ENCODE results near the gene UBTD2.
"Not testable (repeated sequence)": the region's sequence is repeated elsewhere in the genome, so short reads cannot be mapped to it uniquely, and the experiment has no call there.

The UBTD2 gene

GRCh38 chr5:172293054-172293744, 9.6 kb upstream of the UBTD2 start:
- ATAC-seq, result peak; percentile 96
- DNase-seq, result peak; percentile 50

DNA sequence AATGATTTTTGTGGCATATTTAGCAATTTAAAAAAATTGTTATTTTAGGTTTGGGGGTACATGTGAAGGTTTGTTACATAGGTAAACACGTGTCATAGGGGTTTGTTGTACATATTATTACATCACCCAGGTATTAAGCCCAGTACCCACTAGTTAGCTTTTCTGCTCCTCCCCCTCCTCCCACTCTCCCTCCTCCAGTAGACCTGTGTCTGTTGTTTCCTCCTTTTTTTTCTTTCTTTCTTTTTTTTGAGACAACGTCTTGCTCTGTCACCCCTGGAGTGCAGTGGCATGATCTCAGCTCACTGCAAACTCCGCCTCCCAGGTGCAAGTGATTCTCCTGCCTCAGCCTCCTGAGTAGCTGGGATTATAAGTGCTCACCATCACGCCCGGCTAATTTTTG, 8.3 kb upstream of the UBTD2 start:
- DNase-seq, ATAC-seq: not testable (repeated sequence)

DNA sequence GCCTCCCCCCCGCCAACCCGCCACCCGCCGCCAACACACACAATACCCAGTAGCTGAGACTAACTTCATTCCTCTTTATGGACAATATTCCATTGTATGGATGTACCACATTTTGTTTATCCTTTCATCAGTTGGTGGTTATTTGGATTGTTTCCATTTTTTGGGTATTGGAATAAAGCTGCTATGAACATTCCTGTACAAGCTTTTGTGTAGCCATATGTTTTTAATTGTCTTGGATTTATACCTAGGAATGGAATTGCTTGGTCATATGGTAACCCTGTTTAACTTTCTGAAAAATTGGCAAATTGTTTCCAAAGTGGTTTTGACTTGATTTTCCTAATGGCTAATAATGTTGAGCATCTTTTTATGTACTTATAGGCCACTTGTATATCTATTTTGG, 4.9 kb upstream of the UBTD2 start:
- no peak for DNase-seq
- no peak for ATAC-seq

- not testable (repeated sequence) for ATAC-seq, DNase-seq
These were observed 3.6 kb upstream of the UBTD2 start for GRCh38 chr5:172287140-172287539.

GRCh38 chr5:172285226-172286143, 1.9 kb upstream of the UBTD2 start:
- DNase-seq (no peak), ATAC-seq (no peak)

GRCh38 chr5:172284611-172284980, 1.0 kb upstream of the UBTD2 start:
- no peak for DNase-seq
- no peak for ATAC-seq

DNA sequence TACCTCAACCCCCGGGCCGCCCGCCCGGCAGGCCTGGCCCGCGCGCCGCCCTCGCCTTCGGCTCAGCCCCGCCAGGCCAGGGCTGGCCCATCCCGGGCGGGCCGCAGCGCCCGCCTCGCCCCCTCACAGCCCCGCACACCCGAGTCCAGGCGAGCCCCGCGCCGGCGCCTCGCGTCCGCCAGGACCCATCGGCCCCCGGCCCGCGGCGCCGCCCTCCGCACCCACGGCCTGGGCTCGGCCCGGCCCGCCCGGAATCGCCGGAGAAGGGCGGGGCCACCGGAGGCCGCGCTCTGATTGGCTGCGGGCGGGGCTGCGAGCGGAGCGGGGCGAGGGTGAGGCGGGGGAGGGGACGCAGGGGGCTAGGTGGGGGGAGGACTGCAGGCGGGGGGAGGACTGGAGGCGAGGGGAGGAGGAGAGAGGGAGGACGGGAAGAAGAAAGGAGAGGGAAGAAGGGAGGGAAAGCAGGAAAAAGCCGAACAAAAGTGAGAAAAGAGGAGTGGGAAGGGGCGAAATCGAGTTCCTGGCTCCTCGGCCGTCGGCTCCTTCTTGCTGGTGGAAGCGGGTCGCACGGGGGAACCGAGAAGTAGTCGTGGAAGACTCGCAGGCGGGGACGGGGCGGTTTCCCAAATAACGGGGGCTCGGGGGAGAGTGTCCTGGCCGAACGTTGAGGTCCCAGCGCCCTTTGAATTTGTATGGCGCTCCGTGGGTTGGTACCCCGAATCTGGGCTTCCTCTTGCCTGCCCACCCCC, 472 bp upstream of the UBTD2 start:
- ATAC-seq, result peak; percentile 92

GRCh38 chr5:172282272-172283019, 1.1 kb downstream of the UBTD2 start:
- no peak for DNase-seq
- ATAC-seq, result no peak

More for the DNA sequence above, 472 bp upstream of the UBTD2 start:
- peak; percentile 87 for DNase-seq

DNA sequence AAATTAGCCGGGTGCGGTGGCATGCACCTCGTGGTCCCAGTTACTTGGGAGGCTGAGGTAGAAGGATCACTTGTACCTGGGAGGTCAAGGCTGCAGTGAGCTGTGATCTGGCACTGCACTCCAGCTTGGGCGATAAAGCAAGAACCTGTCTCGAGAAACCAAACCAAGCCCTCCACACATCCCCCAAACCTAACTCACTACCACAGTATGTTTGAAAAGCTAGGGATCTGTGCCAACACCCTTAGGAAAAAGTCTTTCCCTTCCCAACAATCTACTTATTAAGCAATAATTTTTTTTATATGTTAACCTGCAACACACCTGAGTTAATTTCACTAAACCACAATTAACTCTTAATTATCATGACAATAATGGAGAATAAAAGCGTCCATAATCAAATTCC, 2.2 kb downstream of the UBTD2 start:
- ATAC-seq (no peak), DNase-seq (no peak)

- DNase-seq, result no peak
These were observed 2.6 kb downstream of the UBTD2 start for GRCh38 chr5:172280929-172281328.

DNA sequence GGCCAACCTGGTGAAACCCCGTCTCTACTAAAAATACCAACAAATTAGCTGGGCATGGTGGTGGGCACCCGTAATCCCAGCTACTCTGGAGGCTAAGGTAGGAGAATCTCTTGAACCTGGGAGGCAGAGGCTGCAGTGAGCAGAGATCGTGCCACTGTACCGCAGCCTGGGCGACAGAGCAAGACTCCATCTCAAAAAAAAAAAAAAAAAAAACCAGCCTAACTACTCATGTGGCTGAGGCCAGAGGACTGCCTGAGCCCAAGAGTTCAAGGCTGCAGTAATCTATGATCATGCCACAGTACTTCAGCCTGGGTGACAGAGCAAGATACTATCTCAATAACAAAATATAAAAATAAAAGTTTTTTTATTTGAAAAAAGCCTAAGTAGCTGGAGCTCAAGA, 3.2 kb downstream of the UBTD2 start:
- DNase-seq (no peak), ATAC-seq (no peak)

More at GRCh38 chr5:172280929-172281328, 2.6 kb downstream of the UBTD2 start:
- no peak for ATAC-seq

DNA sequence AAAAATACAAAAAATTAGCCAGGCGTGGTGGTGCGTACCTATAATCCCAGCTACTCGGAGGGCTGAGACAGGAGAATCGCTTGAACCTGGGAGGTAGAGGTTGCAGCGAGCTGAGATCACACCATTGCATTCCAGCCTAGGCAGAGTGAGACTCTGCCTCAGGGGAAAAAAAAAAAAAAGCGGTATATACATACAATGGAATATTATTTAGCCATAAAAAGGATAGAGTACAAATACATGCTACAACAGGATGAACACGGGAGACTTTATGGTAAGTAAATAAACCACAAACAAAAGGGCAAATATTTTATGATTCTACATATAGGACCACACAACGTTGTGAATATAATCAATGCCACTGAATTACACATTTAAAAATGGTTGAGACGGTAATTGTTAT, 5.2 kb downstream of the UBTD2 start:
- ATAC-seq, result no peak
- DNase-seq, result no peak

- DNase-seq (no peak), ATAC-seq (no peak)
These were observed 7.3 kb downstream of the UBTD2 start for GRCh38 chr5:172276214-172276613.

GRCh38 chr5:172274951-172275753, 8.4 kb downstream of the UBTD2 start:
- peak; percentile 91 for ATAC-seq
- DNase-seq, result peak; percentile 68

DNA sequence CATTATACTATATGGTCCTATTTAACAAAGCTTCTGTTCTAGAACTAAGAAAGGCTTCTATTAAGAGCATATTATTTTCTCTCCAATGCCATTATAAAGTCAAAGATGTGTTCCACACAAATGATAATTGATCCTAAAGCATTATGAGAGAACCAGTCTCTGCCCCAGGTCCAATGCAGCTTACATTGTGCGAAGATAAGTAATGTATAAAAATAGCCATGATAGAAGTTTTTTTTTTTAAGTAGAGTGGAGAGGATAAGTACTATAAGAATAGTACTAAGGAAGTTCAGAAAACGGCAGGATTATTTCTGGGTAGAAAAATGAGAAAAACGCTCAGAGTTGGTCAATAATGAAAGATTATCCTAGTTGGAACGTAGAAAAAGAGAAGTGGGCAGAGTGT, 15.6 kb downstream of the UBTD2 start:
- no peak for ATAC-seq

DNA sequence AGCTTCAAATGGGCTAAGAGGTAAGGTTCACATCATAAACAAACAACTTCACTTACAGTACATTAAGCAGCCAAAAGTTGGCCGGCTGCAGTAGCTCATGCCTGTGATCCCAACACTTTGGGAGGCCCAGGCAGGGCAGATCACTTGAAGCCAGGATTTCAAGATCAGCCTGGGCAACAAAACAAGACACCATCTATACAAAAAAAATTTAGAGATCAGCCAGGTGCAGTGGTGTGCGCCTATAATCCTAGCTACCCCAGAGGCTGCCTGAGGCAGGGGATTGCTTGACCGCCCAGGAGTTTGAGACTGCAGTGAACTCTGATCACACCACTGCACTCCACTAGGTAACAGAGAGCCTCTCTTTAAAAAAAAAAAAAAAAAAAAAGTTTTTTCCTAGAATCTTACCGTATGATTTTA, 16.9 kb downstream of the UBTD2 start:
- ATAC-seq (no peak), DNase-seq (no peak)

More for the DNA sequence above, 15.6 kb downstream of the UBTD2 start:
- DNase-seq, result no peak

- DNase-seq (no peak), ATAC-seq (no peak)
These were observed 17.4 kb downstream of the UBTD2 start for GRCh38 chr5:172266071-172266675.

DNA sequence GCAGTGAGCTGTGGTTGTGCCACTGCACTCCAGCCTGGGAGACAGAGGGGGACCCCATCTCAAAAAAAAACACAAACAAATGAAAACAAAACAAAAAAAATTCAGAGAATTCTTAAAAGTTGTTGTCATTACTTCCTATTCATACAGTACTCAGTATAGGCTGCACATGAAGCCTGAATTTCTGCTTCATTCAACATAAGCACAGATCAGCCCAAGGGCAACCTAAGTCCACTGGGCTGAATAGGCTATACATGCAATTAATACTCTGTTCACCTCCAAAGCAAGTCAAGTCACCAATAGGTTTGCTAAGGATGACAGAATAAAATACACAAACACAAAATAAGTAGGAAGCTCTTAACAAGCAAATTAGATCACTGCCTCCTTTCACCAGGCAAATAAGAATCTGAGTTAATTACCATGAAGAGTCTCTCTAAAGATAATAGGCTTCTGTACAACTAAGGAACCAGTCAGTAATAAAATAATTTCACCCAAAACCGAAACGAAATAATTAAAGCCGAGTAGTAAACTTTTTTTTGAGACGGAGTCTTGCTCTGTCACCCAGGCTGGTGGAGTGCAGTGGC, 18.7 kb downstream of the UBTD2 start:
- no peak for ATAC-seq

GRCh38 chr5:172255444-172255843, 28.1 kb downstream of the UBTD2 start:
- no peak for DNase-seq
- ATAC-seq, result no peak

More for the DNA sequence above, 18.7 kb downstream of the UBTD2 start:
- no peak for DNase-seq

DNA sequence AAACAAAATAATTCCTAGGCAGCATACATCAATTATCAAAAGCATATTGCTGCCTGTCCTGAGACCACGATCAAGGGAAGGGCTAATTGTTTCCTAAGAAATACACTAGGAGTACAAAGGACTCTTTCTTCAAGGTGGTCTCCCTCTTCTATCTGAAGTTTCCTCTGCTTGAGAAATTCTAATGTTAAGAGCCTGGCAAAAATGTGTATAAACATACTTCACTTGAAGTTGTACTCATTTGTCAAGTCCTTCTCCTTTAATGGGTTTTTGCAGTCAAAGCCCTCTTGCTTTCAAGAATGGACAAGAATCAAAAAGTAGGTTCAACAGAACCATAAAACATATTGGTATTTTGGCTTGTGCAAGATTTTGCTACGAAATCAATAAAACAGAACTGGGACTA, 31.1 kb downstream of the UBTD2 start:
- no peak for DNase-seq
- no peak for ATAC-seq

Measured in stimulated activated naive CD8-positive, alpha-beta T cell treated with anti-CD3 and anti-CD28 coated beads, Interleukin-15, Interleukin-2, amounts not matched to agents 100 U/mL and 50 U/mL, for 24 hours (primary cell).